HEK293T (cell line): ENCODE data around the gene ZC3H7B.

Source experiments
- CTCF ChIA-PET: fragments of 350-600 bp; formaldehyde crosslinking; extraction: SDS; loops from one replicate; lab custom pipeline; 2021; ENCODE audit warnings: antibody characterized with exemption, inconsistent platforms; lab: Yijun Ruan, JAX
- POLR2A ChIA-PET: fragments of 350-600 bp; formaldehyde crosslinking; extraction: SDS; loops from one replicate; lab custom pipeline; 2020; ENCODE audit warnings: antibody characterized with exemption, inconsistent platforms; lab: Yijun Ruan, JAX
- DNase-seq: peaks from one replicate; pipeline ENCODE4 v3.0.0; 2012; ENCODE audit warnings: mixed read lengths; ENCODE audit errors: extremely low spot score
- ARNT ChIP-seq: fragments of 450-650 bp; IDR thresholded peaks from 2 replicates; pipeline ENCODE4 v1.6.1; 2017; ENCODE audit warnings: mild to moderate bottlenecking
- BHLHE40 ChIP-seq: fragments of 450-650 bp; IDR thresholded peaks from 2 replicates; pipeline ENCODE4 v1.6.1; 2016; ENCODE audit warnings: mild to moderate bottlenecking, moderate library complexity, borderline replicate concordance
- CTBP1 ChIP-seq: fragments of 450-650 bp; IDR thresholded peaks from 2 replicates; pipeline ENCODE4 v1.6.1; 2016; ENCODE audit warnings: borderline replicate concordance
- ELF4 ChIP-seq: fragments of 450-650 bp; IDR thresholded peaks from 2 replicates; pipeline ENCODE4 v1.6.1; 2017; ENCODE audit warnings: antibody characterized with exemption
- FOXA1 ChIP-seq: fragments of 450-650 bp; IDR thresholded peaks from 2 replicates; pipeline ENCODE4 v1.6.1; 2016; ENCODE audit warnings: mild to moderate bottlenecking
- FOXK2 ChIP-seq: fragments of 450-650 bp; IDR thresholded peaks from 2 replicates; pipeline ENCODE4 v1.6.1; 2016; ENCODE audit warnings: mild to moderate bottlenecking
- FOXM1 ChIP-seq: fragments of 450-650 bp; IDR thresholded peaks from 2 replicates; pipeline ENCODE4 v1.6.1; 2017; ENCODE audit warnings: mild to moderate bottlenecking, borderline replicate concordance
- HDGF ChIP-seq: fragments of 450-650 bp; IDR thresholded peaks from 2 replicates; pipeline ENCODE4 v1.6.1; 2017; ENCODE audit warnings: antibody characterized with exemption, borderline replicate concordance
- L3MBTL2 ChIP-seq: fragments of 450-650 bp; conservative IDR thresholded peaks from 2 replicates; pipeline ENCODE4 v1.6.1; 2016; ENCODE audit warnings: mild to moderate bottlenecking
- LEF1 ChIP-seq: fragments of 450-650 bp; IDR thresholded peaks from 2 replicates; pipeline ENCODE4 v1.6.1; 2017; ENCODE audit warnings: mild to moderate bottlenecking, borderline replicate concordance
- NFRKB ChIP-seq: fragments of 450-650 bp; IDR thresholded peaks from 2 replicates; pipeline ENCODE4 v1.6.1; 2016; ENCODE audit warnings: mild to moderate bottlenecking, moderate library complexity
- PKNOX1 ChIP-seq: fragments of 450-650 bp; IDR thresholded peaks from 2 replicates; pipeline ENCODE4 v1.6.1; 2016
- SP1 ChIP-seq: fragments of 450-650 bp; IDR thresholded peaks from 2 replicates; pipeline ENCODE4 v1.6.1; 2017
- SUZ12 ChIP-seq: fragments of 450-650 bp; IDR thresholded peaks from 2 replicates; pipeline ENCODE4 v1.6.1; 2016; ENCODE audit warnings: mild to moderate bottlenecking
- TARDBP ChIP-seq: fragments of 450-650 bp; IDR thresholded peaks from 2 replicates; pipeline ENCODE4 v1.6.1; 2016
- ZNF384 ChIP-seq: fragments of 450-650 bp; IDR thresholded peaks from 2 replicates; pipeline ENCODE4 v1.6.1; 2016

The ZC3H7B gene

GRCh38 chr22:41354979-41355378 is 53.7 kb downstream of the ZC3H7B start:
- DNase-seq: no peak
- CTCF ChIA-PET: no interaction called here
- POLR2A ChIA-PET: interaction anchor here (1.2 to 1.6 kb wide), 2 partner anchors 26 to 93 kb away, joined by 3 to 5 read pairs; partner anchors contain the start of gene TEF
- TF ChIP-seq L3MBTL2 (no peak), LEF1 (no peak), HDGF (no peak), SUZ12 (no peak), ARNT (no peak), ELF4 (no peak), FOXA1 (no peak), ZNF384 (no peak), NFRKB (no peak), CTBP1 (no peak), FOXM1 (no peak), BHLHE40 (no peak), FOXK2 (no peak), TARDBP (no peak), PKNOX1 (no peak), SP1 (no peak)

- TF ChIP-seq FOXA1: no peak
- ChIA-PET CTCF (no interaction called here), POLR2A (no interaction called here)
- DNase-seq: no peak
Observed at GRCh38 chr22:41355895-41356294, 54.6 kb downstream of the ZC3H7B start.

DNA sequence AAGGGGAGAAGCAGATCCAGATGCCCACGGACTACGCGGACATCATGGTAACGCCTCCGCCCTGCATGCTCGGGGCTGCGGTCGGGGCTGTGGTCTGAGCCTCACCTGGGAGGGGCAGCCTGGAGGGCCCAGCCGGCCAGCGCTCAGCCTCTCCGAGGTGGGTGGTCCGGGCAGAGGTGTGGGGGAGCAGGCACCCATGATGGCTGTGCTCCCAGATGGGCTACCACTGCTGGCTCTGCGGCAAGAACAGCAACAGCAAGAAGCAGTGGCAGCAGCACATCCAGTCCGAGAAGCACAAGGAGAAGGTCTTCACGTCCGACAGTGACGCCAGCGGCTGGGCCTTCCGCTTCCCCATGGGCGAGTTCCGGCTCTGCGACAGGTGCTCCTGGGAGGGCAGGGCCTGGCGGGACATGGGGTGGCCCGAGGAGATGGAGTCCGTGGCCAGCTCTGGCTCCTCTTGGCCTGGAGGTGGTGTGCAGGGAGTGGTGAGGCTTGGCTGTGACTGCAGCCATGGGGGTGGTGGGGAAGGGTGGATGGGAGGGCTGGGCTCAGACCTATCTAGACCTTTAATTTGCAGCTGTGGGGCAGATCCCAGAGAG is 55.2 kb downstream of the ZC3H7B start:
- ChIA-PET POLR2A (no interaction called here), CTCF (no interaction called here)
- no peak for DNase-seq
- no peak for TF ChIP-seq ELF4
- no peak for TF ChIP-seq SP1
- TF ChIP-seq HDGF: no peak
- no peak for TF ChIP-seq BHLHE40
- TF ChIP-seq ZNF384: no peak
- TF ChIP-seq SUZ12: no peak
- TF ChIP-seq FOXM1: no peak
- TF ChIP-seq TARDBP: no peak
- TF ChIP-seq L3MBTL2: no peak
- TF ChIP-seq FOXA1: no peak
- no peak for TF ChIP-seq CTBP1
- TF ChIP-seq ARNT: no peak
- TF ChIP-seq LEF1: no peak
- no peak for TF ChIP-seq PKNOX1
- TF ChIP-seq FOXK2: no peak
- TF ChIP-seq NFRKB: no peak

DNA sequence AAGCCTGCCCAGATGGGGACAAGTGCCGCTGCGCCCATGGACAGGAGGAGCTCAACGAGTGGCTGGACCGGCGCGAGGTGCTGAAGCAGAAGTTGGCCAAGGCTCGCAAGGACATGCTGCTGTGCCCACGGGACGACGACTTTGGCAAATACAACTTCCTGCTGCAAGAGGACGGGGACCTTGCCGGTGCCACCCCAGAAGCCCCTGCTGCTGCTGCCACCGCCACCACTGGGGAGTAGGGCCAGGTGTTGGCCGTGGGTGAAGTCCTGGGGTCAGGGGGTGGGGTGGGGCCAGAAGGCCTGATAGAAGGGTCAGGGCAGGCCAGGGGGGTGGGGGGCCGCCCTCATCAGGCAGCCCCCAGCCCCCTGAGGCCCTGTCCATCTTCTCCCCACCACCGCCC is 55.9 kb downstream of the ZC3H7B start:
- ChIA-PET POLR2A (interaction anchor here (1.6 kb wide), 1 partner anchor 24 kb away, joined by 9 read pairs; the partner anchor contains the start of gene TEF), CTCF (no interaction called here)
- TF ChIP-seq HDGF (no peak), ARNT (no peak), FOXA1 (no peak), ELF4 (no peak), FOXM1 (no peak), SUZ12 (no peak), BHLHE40 (no peak), FOXK2 (no peak), SP1 (no peak), LEF1 (no peak), CTBP1 (no peak), PKNOX1 (no peak), NFRKB (no peak), ZNF384 (no peak), L3MBTL2 (no peak), TARDBP (no peak)
- DNase-seq: no peak

GRCh38 chr22:41358927-41359326 is 57.6 kb downstream of the ZC3H7B start:
- CTCF ChIA-PET: no interaction called here
- DNase-seq: no peak
- TF ChIP-seq FOXK2: no peak
- TF ChIP-seq TARDBP: no peak
- TF ChIP-seq SUZ12: no peak
- no peak for TF ChIP-seq FOXM1
- TF ChIP-seq NFRKB: no peak
- TF ChIP-seq PKNOX1: no peak
- no peak for TF ChIP-seq ARNT
- no peak for TF ChIP-seq CTBP1
- no peak for TF ChIP-seq L3MBTL2
- no peak for TF ChIP-seq ELF4
- TF ChIP-seq BHLHE40: no peak
- POLR2A ChIA-PET: interaction anchor here (1.6 kb wide), 1 partner anchor 22 kb away, joined by 9 read pairs; the partner anchor contains the start of gene TEF
